ENCODE measurements around the gene KRT16.

Gene KRT16

DNA sequence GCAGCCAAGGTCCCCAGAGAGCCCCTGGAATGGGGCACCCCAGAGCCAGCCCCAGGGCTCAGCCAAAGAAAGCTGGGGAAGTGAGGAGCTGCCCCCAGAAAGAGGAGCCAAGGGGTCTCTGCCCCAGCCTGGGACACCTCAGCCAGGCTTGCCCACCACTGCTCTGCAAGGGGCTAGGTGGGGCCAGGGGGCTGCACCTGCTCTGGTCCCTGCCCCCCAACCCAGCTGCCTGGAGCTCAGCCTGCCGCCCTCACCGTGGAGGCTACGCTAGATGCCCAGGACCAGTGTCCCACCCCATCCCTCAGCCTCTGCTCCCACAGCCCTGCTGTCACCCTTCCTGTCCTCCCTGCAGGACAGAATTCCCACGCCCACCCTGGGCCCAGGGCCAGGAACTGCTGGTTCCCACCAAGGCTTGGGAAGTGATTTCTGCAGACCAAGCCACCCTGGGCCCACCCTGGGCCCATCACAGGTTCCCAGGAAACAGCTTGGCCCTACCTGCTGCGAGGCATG, 39.9 kb upstream of the KRT16 start:
- Histone ChIP-seq H3K4me3 (ENCODE audit: low read depth, low read length) (no peak overlapping the region), H3K27ac (no peak overlapping the region), H3K27me3 (replicated peaks) (no peaks in the 10 kb centered on the region), H3K36me3 (replicated peaks) (no peaks in the 10 kb centered on the region)
- DNase-seq: no peak
- in situ Hi-C loops (cut with HindIII; ENCODE audit: low pct_ligation_motif_present, low sequenced_read_pairs): no loop called here
- TF ChIP-seq, protein P1, sequence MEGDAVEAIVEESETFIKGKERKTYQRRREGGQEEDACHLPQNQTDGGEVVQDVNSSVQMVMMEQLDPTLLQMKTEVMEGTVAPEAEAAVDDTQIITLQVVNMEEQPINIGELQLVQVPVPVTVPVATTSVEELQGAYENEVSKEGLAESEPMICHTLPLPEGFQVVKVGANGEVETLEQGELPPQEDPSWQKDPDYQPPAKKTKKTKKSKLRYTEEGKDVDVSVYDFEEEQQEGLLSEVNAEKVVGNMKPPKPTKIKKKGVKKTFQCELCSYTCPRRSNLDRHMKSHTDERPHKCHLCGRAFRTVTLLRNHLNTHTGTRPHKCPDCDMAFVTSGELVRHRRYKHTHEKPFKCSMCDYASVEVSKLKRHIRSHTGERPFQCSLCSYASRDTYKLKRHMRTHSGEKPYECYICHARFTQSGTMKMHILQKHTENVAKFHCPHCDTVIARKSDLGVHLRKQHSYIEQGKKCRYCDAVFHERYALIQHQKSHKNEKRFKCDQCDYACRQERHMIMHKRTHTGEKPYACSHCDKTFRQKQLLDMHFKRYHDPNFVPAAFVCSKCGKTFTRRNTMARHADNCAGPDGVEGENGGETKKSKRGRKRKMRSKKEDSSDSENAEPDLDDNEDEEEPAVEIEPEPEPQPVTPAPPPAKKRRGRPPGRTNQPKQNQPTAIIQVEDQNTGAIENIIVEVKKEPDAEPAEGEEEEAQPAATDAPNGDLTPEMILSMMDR (IDR thresholded peaks at IDR 0.05; ENCODE audit: low read depth, low read length, missing control alignments): no peak

GRCh38 chr17:41651625-41652460, 39.3 kb upstream of the KRT16 start:
- no peak for DNase-seq
- no peak overlapping the region for H3K4me3 ChIP-seq (ENCODE audit: low read depth, low read length)
- TF ChIP-seq, protein P1 (IDR thresholded peaks at IDR 0.05; ENCODE audit: low read depth, low read length, missing control alignments): no peak
- in situ Hi-C loops (cut with HindIII; ENCODE audit: low pct_ligation_motif_present, low sequenced_read_pairs): no loop called here
- H3K27ac ChIP-seq: no peak overlapping the region
- H3K36me3 ChIP-seq (replicated peaks): no peaks in the 10 kb centered on the region
- H3K27me3 ChIP-seq (replicated peaks): no peaks in the 10 kb centered on the region

- TF ChIP-seq, protein P1 (IDR thresholded peaks at IDR 0.05; ENCODE audit: low read depth, low read length, missing control alignments): no peak
- in situ Hi-C loops (cut with HindIII; ENCODE audit: low pct_ligation_motif_present, low sequenced_read_pairs): no loop called here
- H3K4me3 ChIP-seq (ENCODE audit: low read depth, low read length): no peak overlapping the region
- H3K27me3 ChIP-seq (replicated peaks): no peaks in the 10 kb centered on the region
- H3K36me3 ChIP-seq (replicated peaks): no peaks in the 10 kb centered on the region
- DNase-seq: no peak
- H3K27ac ChIP-seq: no peak overlapping the region
These were observed 38.4 kb upstream of the KRT16 start for GRCh38 chr17:41650794-41651624.

DNA sequence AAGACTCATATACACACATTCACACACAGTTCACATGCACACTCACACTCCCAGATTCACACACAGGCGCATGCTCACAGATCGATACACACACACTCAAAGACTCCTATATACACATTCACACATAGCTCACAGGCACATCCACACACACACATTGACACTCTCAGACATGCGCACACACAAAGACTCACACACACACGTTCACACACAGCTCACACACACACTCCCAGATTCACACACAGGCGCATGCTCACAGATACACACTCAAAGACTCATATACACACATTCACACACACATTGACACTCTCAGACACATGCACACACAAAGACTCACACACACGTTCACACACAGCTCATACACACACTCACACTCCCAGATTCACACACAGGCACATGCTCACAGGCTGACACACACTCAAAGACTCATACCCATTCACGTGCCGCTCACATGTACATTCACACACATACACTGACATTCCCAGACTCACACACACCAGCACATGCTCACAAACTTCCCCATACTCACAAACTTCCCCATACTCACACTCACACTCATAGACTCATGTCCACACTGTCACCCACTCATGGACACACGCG, 37.5 kb upstream of the KRT16 start:
- Histone ChIP-seq H3K27ac (no peak overlapping the region), H3K36me3 (replicated peaks) (no peaks in the 10 kb centered on the region), H3K27me3 (replicated peaks) (no peaks in the 10 kb centered on the region), H3K4me3 (ENCODE audit: low read depth, low read length) (no peak overlapping the region)
- in situ Hi-C loops (cut with HindIII; ENCODE audit: low pct_ligation_motif_present, low sequenced_read_pairs): no loop called here
- no peak for DNase-seq
- TF ChIP-seq, protein P1 (IDR thresholded peaks at IDR 0.05; ENCODE audit: low read depth, low read length, missing control alignments): no peak

DNA sequence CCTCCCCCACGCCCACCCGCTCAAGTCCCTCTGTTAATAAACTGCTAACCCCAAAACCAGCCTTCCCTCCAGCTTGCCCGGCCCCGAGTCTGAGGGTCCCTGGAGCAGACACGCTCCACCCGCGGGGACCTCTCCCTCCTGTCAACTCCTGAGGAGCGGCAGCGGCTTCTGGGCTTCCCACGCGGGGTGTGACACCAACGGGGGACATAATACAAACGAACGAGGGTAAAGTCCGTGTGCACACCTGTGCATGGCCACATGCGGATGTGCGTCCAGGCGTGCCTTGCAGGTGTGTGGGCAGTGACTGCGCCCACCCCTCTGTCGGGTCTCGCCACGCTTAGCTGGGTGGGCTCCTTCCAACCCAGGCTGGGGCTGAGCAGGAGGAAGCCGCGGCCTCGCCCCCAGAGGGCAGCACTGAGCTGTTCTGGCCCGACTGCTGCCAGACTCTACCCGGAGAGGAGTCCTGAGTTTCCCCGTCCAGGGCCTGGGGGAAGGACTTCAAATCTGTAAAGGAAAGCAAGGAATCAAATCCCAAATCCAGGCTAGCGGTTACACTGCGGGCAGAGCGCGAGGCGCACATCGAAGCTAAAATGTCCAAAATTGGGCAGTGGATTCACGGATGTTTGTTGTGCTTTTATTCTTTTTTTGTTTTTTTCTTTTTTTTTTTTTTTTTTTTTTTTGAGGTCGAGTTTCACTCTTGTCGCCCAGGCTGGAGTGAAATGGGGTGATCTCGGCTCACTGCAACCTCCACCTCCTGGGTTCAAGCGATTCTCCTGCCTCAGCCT, 36.0 kb upstream of the KRT16 start:
- in situ Hi-C loops (cut with HindIII; ENCODE audit: low pct_ligation_motif_present, low sequenced_read_pairs): no loop called here
- no peaks in the 10 kb centered on the region for H3K36me3 ChIP-seq (replicated peaks)
- H3K27me3 ChIP-seq (replicated peaks): no peaks in the 10 kb centered on the region
- DNase-seq: peak; percentile 63
- peak overlapping the region; percentile 53 for H3K4me3 ChIP-seq (ENCODE audit: low read depth, low read length)
- H3K27ac ChIP-seq: peak overlapping the region; percentile 38
- TF ChIP-seq, protein P1 (IDR thresholded peaks at IDR 0.05; ENCODE audit: low read depth, low read length, missing control alignments): peak; percentile 97
